HTERT RPE-1 (cell line): ENCODE measurements around the gene AWAT2.

Experiments used
- in situ Hi-C: fragments of 300-500 bp; cut with MboI; formaldehyde crosslinking; loops from 4 replicates; pipeline ENCODE4 v1.14.3; 2020; ENCODE audit warnings: low sequenced_read_pairs

The AWAT2 gene

GRCh38 chrX:70042399-70043371 is 7.1 kb downstream of the AWAT2 start:
- in situ Hi-C loops, result no loop called here

GRCh38 chrX:70041993-70042392 is 7.7 kb downstream of the AWAT2 start:
- in situ Hi-C loops, result no loop called here

GRCh38 chrX:70039758-70040157 is 10.0 kb downstream of the AWAT2 start:
- in situ Hi-C loops, result no loop called here

- in situ Hi-C loops, result no loop called here
These were observed 10.8 kb downstream of the AWAT2 start for GRCh38 chrX:70038951-70039350.

- in situ Hi-C loops, result no loop called here
These were observed 11.2 kb downstream of the AWAT2 start for GRCh38 chrX:70038515-70038914.

- in situ Hi-C loops, result no loop called here
These were observed 15.1 kb downstream of the AWAT2 start for GRCh38 chrX:70034646-70035045.

- in situ Hi-C loops, result no loop called here
These were observed 16.2 kb downstream of the AWAT2 start for GRCh38 chrX:70033348-70034051.

GRCh38 chrX:70032792-70033191 is 16.9 kb downstream of the AWAT2 start:
- in situ Hi-C loops, result no loop called here

- in situ Hi-C loops, result no loop called here
These were observed 19.4 kb downstream of the AWAT2 start for GRCh38 chrX:70030301-70030767.

GRCh38 chrX:70029863-70030262 is 19.9 kb downstream of the AWAT2 start:
- in situ Hi-C loops, result no loop called here

- in situ Hi-C loops, result no loop called here
These were observed 22.9 kb downstream of the AWAT2 start for GRCh38 chrX:70026851-70027200.

- in situ Hi-C loops, result no loop called here
These were observed 23.5 kb downstream of the AWAT2 start for GRCh38 chrX:70026112-70026850.

GRCh38 chrX:70025464-70025863 is 24.3 kb downstream of the AWAT2 start:
- in situ Hi-C loops, result no loop called here

GRCh38 chrX:70022616-70023015 is 27.1 kb downstream of the AWAT2 start:
- in situ Hi-C loops, result no loop called here

- in situ Hi-C loops, result no loop called here
These were observed 33.2 kb downstream of the AWAT2 start for GRCh38 chrX:70016513-70016912.

- in situ Hi-C loops, result no loop called here
These were observed 36.0 kb downstream of the AWAT2 start for GRCh38 chrX:70013466-70014381.

GRCh38 chrX:70012756-70013155 is 37.0 kb downstream of the AWAT2 start:
- in situ Hi-C loops, result no loop called here

- in situ Hi-C loops, result no loop called here
These were observed 39.8 kb downstream of the AWAT2 start for GRCh38 chrX:70009970-70010369.

- in situ Hi-C loops, result no loop called here
These were observed 40.7 kb downstream of the AWAT2 start for GRCh38 chrX:70009049-70009448.

- in situ Hi-C loops, result no loop called here
These were observed 41.8 kb downstream of the AWAT2 start for GRCh38 chrX:70007946-70008345.
